Measurements from ENCODE around the gene OOSP3.

The OOSP3 gene

GRCh38 chr11:59877325-59877724, 1.3 kb upstream of the OOSP3 start:
- TF ChIP-seq REST (IDR thresholded peaks at IDR 0.05; ENCODE audit: insufficient read depth in 1 of 2, low read depth in 2 of 2, low read length in 2 of 2) (no peak), FOXP2 (optimal IDR thresholded peaks at IDR 0.05; ENCODE audit: borderline replicate concordance, extremely low read depth, extremely low read length, insufficient read depth) (no peak), TAF1 (IDR thresholded peaks at IDR 0.05; ENCODE audit: borderline replicate concordance, insufficient read depth, low read length) (no peak), POLR2AphosphoS5 (IDR thresholded peaks at IDR 0.05; ENCODE audit: low read depth, low read length) (no peak), SIN3A (IDR thresholded peaks at IDR 0.05; ENCODE audit: borderline replicate concordance, insufficient read depth, low read length) (no peak)

GRCh38 chr11:59877784-59878183, 798 bp upstream of the OOSP3 start:
- no peak for TF ChIP-seq POLR2AphosphoS5 (IDR thresholded peaks at IDR 0.05; ENCODE audit: low read depth, low read length)
- TF ChIP-seq FOXP2 (optimal IDR thresholded peaks at IDR 0.05; ENCODE audit: borderline replicate concordance, extremely low read depth, extremely low read length, insufficient read depth): no peak
- no peak for TF ChIP-seq REST (IDR thresholded peaks at IDR 0.05; ENCODE audit: insufficient read depth in 1 of 2, low read depth in 2 of 2, low read length in 2 of 2)
- no peak for TF ChIP-seq SIN3A (IDR thresholded peaks at IDR 0.05; ENCODE audit: borderline replicate concordance, insufficient read depth, low read length)
- no peak for TF ChIP-seq TAF1 (IDR thresholded peaks at IDR 0.05; ENCODE audit: borderline replicate concordance, insufficient read depth, low read length)

GRCh38 chr11:59879567-59879966, 985 bp downstream of the OOSP3 start:
- TF ChIP-seq SIN3A (IDR thresholded peaks at IDR 0.05; ENCODE audit: borderline replicate concordance, insufficient read depth, low read length) (no peak), POLR2AphosphoS5 (IDR thresholded peaks at IDR 0.05; ENCODE audit: low read depth, low read length) (no peak), FOXP2 (optimal IDR thresholded peaks at IDR 0.05; ENCODE audit: borderline replicate concordance, extremely low read depth, extremely low read length, insufficient read depth) (no peak), REST (IDR thresholded peaks at IDR 0.05; ENCODE audit: insufficient read depth in 1 of 2, low read depth in 2 of 2, low read length in 2 of 2) (no peak), TAF1 (IDR thresholded peaks at IDR 0.05; ENCODE audit: borderline replicate concordance, insufficient read depth, low read length) (no peak)

GRCh38 chr11:59883597-59883996, 5.0 kb downstream of the OOSP3 start:
- TF ChIP-seq FOXP2 (optimal IDR thresholded peaks at IDR 0.05; ENCODE audit: borderline replicate concordance, extremely low read depth, extremely low read length, insufficient read depth): no peak

- TF ChIP-seq FOXP2 (optimal IDR thresholded peaks at IDR 0.05; ENCODE audit: borderline replicate concordance, extremely low read depth, extremely low read length, insufficient read depth) (no peak), SIN3A (IDR thresholded peaks at IDR 0.05; ENCODE audit: borderline replicate concordance, insufficient read depth, low read length) (no peak), POLR2AphosphoS5 (IDR thresholded peaks at IDR 0.05; ENCODE audit: low read depth, low read length) (no peak), REST (IDR thresholded peaks at IDR 0.05; ENCODE audit: insufficient read depth in 1 of 2, low read depth in 2 of 2, low read length in 2 of 2) (no peak), TAF1 (IDR thresholded peaks at IDR 0.05; ENCODE audit: borderline replicate concordance, insufficient read depth, low read length) (no peak)
Measured at GRCh38 chr11:59891781-59892181, 13.2 kb downstream of the OOSP3 start.
